GM21786 (cell line): Measurements from ENCODE around the gene NTPCR.
"Not testable (repeated sequence)": the region's sequence is repeated elsewhere in the genome, so short reads cannot be mapped to it uniquely, and the experiment has no call there.

ENCODE experiments used
- ATAC-seq: cut with Tn5 transposase; IDR thresholded peaks from one replicate; pipeline ENCODE4 v1.9.1; 2021; ENCODE audit not compliant: unreplicated experiment

NTPCR gene, protein sequence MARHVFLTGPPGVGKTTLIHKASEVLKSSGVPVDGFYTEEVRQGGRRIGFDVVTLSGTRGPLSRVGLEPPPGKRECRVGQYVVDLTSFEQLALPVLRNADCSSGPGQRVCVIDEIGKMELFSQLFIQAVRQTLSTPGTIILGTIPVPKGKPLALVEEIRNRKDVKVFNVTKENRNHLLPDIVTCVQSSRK

DNA sequence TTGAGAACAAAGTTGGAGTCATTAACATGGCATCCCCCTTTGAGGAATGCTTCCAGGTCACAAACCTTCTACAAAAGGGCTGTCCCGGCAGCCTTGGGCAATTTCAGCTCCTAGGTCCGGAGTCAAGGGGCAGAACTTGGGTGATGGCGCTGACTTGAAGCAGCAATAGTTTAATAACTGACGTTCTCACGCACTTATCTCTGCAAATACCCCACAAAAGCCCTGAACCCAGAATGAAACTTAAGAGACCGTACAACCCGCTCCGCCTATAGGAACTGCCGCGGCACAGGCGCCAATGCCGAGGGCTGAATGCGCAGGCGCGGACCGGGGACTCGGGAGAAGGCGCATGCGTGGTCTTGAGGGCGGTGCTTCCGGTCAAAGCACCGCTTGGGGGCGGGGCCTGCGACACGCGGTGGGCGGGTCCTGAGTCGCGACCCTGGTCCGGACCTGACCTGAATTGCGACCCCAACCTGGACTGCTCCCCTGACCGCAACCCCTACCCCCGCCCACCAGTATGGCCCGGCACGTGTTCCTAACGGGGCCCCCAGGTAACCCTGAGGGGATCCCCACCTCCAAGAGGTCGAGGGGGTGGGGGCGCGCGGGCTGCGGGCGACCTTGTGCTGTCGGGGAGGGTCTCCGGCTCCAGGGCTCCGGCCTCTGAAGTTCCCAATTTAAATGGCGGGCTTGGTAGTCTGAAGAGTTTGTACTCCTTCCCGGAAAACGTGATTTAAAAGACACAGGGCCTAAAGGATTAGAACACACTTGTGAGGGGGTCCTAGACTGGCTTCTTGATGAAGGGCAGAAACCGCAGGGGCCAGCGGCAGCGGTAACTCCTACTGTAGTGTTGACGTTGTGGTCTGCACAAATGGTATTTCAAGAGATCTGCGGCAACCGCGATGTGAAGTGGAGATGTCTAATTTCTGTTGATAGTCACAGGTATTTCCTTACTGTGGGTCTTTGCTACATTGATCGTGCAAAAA lies at the start of gene NTPCR:
TSS of gene NTPCR (plus strand) at position 415 of the 980 bp plus-strand sequence. CDS start at position 515, 100 bp downstream.
- ATAC-seq, result peak; percentile 86

DNA sequence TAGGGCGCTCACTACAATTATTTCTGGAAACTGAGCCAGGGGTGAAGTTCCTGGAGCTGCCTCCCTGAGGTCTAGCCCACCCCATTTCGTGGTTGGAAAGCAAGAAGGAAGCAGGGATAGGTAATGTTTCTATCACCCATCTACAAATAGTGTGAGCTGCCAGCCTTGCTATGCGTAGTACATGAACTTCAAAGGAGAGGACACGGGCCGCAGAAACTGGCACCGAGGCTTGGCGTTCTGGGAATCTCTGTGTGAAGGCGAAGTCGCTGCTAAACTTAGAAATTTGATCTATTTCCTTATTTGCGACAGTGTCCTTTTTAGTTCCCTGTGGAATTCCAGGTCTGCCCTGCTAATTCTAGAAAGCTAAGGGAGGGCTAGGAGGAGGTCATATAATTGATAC lies 49.6 kb upstream of the NTPCR start:
- ATAC-seq, result no peak

DNA sequence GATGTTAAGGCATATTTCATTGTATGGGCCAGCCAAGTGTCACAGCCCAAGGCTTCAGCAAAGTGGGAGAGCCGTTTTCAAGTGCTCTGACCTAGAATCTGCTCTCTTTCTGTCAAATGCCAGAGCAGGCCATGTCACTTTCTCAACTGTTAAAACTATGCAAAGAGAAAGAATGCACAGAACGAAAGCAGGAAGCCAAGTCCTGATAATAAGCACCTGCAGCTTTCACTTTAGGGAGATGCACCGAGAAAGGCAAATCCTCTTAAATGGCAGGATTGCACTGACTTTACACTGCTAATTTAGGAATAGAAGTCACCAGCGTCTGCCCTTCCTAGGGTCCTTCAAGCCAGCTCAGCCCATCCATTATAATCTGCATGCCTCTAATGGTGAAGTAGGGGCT lies 49.2 kb upstream of the NTPCR start:
- ATAC-seq, result no peak

DNA sequence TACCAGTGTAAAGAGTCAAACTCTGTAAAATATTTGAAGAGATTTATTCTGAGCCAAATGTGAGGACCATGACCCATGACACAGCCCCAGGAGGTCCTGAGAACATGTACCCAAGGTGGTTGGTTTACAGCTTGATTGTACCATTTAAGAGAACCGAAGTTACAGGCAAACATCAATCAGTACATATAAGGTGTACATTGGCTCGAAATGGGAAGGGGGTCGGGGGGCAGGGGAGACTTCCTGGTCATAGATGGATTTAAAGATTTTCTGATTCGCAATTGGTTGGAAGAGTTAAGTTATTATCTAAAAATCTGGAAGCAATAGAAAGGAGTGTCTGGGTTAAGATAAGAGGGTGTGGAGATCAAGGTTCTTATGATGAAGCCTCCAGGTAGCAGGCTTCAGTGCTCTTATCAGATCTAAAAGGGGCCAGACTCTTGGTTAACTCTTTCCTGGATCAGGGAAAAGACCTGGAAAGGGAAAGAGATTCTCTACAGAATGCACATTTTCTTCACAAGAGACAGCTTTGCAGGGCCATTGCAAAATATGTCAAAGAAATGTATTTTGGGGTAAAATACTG lies 47.5 kb upstream of the NTPCR start:
- no peak for ATAC-seq

DNA sequence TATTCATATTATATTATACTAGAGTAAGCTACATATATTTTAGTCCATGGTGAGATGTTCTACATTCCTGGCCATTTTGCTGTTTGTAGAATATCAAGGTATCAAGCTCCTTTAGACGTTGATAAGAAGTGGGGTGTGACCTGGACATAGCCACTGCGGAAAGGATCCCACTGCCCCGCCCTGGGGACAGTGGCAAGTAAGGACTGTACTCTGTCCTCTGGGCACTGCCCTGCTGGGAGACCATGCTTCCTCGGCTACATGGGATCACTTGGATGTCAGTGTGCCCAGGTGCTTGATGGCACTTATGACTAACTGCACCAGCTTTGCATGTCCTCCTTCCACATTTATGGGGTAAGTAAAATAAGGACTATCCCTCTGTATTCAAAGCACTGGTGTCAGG lies 46.3 kb upstream of the NTPCR start:
- no peak for ATAC-seq

DNA sequence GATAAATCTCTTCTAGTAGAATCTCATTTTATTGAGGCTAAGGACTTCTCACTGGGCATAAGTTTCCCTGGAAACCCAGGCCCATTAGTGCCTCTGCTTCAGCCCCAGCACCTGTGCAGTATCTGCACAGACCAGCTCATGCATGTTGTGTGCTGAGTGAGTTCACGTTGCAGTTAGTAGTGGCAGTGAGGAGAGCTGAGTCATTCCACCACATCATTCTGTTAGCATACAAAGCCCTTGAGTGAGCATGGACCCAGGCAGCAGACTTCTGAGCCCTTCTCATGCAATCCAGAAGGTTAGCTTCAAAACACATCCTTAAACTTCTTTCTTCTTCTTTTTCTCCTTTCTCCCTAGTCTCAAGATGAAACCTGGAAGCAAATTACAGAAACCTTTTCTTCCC lies 45.8 kb upstream of the NTPCR start:
- no peak for ATAC-seq

DNA sequence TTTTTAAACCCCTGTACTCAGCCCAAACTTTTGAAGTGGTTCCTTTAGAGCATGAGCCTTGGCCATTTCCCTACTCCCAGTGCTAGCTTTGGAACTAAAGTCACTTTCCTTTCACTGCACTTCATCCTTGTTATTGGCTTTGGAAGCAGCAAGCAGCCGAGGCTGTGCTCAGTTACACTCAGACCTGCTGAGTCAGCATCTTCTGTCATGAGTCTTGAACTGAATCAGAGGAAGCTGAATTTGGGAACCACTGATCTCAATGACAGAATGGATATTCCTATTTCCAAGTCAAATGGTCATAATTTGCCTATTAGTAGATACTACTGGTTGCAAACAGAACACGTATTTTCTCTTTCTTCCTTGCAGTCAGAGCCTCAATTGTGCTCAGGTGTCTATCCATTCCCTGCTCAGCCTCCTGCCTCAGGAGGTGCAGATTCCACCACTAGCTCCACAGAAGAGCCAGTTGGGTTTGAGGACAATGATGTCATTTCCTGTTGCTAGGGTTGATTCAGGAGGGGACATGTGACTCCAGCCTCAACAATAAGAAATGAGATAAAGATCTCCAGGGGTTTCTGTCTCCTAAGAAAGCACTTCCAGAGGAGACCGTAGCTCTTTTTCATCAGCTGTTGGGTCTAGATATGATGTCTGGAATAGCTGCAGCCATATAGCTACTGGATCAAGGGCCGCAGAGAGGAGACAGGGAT lies 44.9 kb upstream of the NTPCR start:
- ATAC-seq, result no peak

DNA sequence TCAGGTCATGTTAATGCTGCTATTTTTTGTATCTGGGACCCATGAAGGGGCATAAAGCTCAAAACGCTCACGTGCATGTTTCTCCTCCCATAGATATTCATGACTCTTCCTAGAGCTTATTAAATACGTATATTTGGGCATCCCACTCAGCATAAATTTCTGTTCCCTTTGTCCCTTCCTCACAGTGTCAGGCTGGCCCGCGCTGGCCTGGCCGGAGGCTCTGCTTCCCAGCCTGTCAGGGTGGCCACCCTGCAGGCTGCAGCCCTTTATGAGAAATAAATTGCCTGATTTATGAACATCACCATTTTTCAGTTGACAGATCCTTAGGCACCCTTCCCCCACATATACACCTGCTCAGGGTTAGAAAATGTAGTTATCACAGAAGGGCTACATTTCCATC lies 44.0 kb upstream of the NTPCR start:
- ATAC-seq, result no peak

DNA sequence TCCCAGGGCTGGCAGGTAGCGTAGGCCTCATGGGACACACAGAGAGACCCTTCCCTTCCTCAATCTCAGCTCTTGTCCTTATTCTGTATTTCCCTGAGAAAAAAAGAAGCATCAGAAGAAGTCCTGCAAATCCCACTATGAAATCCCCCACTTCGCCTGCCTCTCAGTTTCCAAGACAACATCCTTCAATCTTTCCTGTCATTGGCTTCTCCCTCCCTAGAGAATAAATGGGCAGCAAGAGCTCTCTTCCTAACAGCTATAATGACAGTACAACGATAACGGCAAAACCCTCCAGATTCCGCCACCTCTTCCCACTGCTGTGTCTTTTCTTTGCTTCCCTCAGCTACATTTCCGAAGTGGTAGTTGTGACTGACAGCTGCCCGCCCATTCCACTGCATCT lies 41.6 kb upstream of the NTPCR start:
- ATAC-seq, result no peak

DNA sequence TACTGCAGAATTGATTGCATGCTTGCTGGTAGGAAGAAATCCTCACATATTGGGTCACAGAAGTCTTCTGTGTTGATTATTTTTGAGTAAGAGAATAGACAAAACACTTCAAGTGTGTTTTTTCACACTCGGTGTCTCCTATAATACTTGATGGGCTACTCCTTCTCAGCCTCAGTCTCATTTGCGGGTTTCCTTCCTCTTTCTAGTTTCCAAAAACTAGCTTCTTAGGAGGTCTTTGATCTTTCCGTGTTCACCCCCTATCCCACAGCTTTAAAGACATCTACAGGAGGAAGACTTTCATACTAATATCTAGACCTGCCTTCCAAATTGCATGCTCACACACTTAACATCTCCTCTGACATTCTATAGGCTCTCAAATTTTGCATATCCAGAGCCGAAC lies 40.7 kb upstream of the NTPCR start:
- ATAC-seq, result no peak

DNA sequence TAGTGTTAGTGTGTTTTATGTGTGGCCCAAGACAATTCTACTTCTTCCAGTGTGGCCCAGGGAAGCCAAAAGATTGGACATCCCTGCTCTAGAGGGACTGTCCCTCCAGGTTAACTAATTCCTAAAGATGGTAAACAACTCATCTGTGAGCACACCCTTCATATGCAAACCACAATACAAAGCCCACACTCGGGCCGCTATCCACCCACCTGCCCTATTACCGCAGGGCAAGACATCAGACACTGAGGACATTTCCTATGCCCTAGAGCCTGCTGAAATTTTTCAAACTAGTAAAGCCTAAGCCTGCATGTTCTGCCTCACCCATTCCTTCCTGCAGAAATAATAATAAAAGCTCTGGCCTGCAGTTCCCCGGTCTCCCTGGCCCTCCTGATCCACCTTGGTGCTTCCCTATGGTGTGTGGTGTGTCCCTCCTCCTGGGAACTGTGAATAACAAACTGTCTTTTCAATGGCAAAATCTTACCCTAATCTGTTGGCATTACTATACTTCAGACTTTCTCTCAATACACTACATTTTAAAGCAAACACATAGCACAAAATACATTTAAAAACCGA lies 39.3 kb upstream of the NTPCR start:
- ATAC-seq, result no peak

DNA sequence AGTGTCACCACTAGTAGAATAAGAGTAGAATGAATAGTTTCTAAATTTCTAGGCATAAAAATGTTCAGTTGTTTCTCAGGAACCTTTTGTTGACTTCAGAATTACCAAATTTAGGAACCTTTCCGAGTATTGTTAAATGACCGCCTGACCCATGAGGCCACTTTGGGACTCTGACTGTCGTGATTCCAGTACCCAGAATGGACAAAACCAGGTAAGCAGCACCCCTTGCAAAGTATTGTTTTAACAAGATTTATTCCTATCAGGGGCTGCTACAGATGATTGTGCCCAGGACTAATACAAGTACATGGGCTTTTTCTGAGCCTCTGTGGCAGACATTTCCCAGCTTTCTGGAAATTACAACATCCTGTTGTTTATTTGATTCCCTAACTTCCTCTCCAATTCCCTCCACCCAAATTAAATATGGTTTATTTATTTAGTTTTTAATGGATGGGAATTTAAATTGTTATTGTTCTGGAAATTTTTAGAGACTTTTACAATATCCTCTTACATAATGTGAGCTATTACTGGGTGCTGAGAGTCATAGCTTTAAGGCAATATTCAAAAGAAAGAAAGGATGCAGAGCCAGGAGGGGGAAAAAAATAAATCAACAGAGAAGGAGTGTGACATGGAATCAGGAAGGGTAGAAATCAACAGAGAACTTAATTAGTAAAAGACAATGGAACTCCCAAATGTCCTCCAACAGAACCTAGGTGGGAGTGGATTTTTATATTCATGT lies 37.4 kb upstream of the NTPCR start:
- no peak for ATAC-seq

DNA sequence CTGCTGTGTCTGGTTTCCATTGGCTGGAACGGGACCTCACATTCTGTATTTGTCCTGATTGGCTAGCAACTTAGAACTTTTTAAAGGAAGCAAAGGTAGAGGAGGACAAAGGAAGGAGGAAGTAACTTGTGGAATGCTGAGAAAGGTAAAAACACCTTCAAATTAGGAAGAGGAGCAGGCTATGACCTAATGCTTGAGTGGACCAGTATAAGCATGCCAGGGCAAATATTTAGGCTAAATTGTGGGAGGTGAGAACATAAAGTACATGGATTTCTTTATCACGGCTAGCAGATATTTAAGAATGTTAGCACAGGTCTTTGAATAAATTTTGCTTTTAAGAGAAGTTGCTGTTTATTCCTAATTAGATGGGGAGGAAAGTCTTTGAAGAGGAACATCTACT lies 36.1 kb upstream of the NTPCR start:
- ATAC-seq, result not testable (repeated sequence)

DNA sequence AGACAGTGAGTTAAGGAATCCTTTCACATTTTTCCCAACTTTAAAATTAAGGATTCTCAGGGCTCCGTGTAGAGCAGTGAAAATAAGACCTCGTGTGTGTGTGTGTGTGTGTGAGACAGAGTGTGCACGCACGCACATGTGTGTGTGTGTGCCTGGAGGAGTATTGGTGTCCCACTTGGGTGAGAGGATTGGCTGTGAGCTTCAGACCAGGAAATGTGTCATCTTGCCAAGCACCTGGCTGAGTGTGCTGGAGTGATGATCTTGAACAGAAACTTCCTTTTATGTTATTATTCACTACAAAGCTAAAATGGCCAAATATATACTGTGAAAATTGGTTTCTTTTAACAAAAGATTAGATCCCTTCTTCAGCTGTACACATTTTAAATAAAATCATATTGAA lies 35.2 kb upstream of the NTPCR start:
- ATAC-seq, result no peak

DNA sequence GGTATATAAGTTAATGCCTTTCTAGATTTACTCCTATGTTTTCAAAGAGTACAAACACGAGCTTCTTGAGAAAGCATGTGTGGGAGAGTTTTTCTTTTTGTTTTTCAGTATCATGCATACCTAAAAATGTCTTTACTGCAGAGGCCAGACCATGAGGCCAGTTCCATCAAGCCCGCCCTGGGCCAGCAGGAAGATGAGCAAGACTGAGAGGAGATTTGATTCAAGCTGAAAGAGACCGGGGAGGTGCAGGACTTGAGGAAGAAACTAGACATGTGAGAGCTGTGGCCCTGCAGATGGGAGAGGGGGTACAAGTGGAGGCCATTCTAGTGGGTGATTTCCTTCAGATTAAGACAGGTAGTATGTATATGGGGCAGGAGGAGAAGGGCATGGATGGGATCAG lies 33.4 kb upstream of the NTPCR start:
- no peak for ATAC-seq

DNA sequence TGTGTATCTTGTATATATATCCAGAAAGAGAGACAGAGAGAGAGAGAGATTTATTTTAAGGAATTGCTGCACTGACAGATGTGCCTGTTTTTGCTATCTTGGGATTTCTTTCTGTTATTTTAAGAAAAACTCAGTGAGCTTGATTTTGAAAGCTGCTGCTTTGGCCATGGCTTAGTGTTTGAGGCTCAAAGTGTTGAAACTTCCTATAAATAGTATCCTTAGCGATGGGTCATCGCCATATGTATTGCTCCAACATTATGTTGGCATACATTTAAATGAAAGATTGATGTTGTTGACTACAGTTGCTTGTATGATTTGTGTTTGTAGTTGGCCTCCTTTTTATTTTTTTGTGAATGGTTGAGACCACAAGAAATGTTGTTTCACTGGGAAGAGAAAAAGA lies 29.0 kb upstream of the NTPCR start:
- no peak for ATAC-seq

DNA sequence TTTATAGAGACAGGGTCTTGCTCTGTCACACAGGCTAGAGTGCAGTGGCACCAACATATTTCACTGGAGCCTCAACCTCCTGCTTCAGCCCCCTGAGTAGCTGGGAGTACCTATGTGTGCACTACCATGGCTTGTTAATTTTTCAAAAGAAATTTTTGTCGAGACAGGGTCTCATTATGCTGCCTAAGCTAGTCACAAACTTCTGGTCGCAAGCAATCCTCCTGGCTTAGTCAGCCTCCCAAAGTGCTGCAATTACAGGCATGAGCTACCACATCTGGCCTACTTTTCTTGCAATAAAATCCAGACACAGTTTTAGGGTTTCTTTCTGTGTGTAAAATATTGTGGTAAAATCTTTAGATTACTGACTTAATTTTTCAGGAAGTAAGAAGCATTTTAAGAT lies 27.9 kb upstream of the NTPCR start:
- ATAC-seq, result no peak

DNA sequence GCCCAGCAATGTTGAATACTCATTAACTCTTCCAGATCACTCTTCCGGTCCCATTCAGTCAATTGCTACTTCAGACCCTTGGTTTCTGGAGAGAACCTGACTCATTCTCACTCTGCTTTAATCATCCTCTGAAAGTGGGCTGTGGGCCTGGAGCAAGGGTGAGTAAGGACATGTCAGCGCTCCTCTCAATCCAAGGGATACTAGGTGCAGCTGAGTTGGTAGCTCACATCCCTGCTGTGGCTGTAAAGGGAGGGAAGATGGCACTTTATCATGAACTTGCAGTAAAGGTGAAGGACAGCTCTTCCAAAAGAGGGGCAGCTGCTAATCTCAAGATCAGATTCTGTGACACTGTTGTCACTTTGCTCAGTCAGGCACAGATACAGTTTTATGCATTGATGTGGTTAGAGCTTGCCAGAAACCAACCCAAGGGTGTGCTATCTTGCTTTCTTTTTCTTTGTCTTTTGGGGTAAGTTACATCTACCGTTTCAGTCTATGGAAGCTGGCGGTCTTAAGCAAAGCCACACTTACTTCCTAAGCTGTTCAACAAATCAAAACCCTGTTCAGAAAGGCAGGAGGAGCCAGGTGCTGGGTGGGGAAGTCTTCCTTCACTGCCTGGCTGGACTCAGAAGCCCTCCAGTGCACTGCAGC lies 26.5 kb upstream of the NTPCR start:
- peak; percentile 84 for ATAC-seq

DNA sequence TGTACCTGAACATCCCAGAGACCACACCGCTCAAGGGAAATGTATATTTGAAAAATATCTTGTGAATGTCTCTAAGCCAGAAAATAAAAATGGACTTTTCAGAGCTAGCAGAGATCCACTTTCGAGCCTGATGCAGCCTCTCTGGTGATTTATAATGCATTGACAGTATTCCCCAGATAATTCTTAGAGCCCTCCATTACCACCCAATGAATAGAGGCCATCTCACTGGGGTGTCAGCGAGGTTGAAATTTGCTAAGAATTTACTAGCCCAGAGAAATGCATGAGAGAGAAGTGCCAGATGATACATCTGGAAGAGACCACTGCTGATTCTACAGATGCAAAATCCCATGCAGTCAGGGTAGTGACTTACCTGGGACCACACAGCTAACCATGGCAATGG lies 25.5 kb upstream of the NTPCR start:
- ATAC-seq, result no peak
